Activated gamma-delta T cell treated with Interleukin-2 at 50 U/mL for 16 hours (primary cell): ENCODE measurements around the gene STRIP1.

Experiments used
- DNase-seq: peaks from one replicate; pipeline ENCODE4 v3.0.0-alpha.2; 2020

STRIP1 gene

DNA sequence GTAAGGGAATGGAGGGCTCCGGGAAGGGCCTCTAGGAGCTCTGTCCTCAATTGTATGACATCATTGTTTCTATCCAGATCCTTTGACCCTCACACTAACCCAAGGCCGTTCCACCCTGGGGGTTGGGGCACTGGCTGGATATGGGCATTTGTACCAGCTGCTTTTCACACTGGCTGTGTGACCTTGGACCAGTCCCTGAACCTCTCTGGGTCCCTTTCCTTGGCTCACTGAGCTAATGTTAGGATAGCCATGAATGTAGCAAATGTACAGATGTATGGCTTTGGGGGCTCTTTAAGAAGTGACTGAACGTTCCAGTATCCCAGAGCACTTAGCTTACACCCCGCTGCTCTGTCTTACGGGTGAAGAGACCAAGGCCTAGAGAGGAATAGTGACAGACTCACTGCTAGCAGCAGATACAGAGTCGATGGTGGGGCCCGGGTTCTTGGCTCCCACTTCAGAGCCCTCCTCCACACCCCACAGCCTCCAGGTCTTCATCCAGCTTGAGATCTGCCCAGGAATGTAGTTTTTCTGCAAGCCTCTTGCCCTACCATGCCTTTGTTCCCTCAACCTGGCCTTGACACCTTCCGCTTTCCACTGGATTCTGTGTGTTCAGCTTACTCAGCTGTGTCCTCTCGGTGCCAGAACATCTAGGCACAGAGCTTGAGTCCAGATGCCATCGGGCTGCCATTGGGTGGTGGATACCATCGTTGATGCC lies 63.2 kb downstream of the STRIP1 start:
- no peak for DNase-seq

DNA sequence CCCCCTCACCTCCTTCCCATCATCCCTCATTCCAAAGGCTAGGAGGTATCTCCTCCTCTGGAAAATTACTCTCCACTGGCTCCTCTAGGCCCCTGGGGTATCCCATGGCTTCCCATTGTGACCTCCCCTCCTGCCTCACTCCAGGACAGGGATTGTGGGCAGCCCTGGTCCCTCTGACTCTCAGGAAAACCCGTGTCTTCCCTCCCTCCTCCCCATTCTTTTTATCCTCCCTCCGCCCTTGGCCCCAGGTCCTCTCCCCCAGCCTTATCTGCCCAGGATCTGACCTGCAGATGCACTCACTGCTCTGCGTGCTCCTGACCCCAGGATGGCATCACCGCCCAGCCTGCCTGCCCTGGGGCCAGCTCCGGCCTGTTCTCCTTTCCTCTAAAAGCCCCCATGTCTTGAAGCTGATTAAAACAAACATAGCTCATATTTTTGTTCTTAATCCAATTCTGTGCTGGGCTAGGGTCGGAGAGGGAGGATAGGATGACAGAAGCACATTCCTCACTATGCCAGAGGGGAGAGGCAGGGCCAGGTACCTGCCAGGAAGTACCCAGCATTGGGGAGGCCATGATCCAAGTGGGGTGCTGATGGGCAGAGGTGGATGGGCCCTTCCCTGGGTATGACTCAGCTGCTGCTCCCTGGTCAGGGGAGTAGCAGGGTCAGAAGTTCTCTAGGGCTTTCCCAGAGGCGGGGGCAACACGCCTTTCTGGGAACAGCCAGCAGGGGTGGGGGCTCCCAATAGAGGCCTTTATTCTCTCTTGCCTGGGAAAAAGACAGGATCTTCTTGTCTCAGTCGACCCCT lies 64.0 kb downstream of the STRIP1 start:
- no peak for DNase-seq

DNA sequence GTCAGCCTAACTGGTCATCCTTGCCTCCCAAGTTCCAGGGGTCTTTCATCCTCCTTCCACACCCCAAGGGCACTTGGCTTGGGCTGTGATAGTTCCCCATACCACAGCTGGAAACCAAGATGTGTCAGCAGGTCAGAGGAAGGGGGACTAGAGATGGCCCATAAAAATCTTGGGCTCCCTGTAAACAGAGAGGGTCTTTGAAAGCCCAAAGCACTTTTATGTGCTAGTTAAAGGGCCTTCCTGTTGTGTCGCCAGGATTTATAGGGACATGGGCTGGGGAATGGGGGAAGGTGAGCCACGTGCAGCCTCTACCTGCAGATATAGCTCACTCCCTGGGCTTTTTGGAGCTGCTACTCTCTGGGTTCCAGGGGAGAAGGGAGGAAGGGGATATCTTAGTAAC lies 65.9 kb downstream of the STRIP1 start:
- DNase-seq = no peak

DNA sequence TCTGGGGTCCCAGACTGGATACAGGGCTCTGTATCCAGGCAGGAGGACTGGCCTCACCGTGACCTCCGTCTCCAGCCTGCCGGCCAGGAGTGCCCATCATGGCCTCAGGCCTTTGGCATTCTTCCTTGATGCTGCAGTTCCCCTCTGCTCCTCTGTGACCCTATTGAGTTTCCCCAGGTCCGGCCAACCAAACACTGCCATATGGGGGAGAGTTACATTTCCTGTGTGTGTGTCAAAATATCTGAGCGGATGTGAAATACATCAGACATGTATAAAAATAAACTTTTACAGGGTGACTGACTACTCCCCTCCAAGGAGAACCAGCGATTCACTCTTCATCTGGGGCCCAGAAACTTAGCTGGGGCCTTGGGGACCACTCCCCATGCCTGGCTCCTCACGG lies 67.7 kb downstream of the STRIP1 start:
- no peak for DNase-seq
